Activated naive CD4-positive, alpha-beta T cell treated with anti-CD3 and anti-CD28 coated beads, Interleukin-2, amount 50 U/mL, for 16 hours (primary cell): ENCODE results near the gene PAQR5.
"Not testable (repeated sequence)": the region's sequence is repeated elsewhere in the genome, so short reads cannot be mapped to it uniquely, and the experiment has no call there.

Source experiments
- DNase-seq: peaks from one replicate; pipeline ENCODE4 v3.0.0-alpha.2; 2020

PAQR5 gene

GRCh38 chr15:69358850-69359249, 60.1 kb downstream of the PAQR5 start:
- DNase-seq = no peak

DNA sequence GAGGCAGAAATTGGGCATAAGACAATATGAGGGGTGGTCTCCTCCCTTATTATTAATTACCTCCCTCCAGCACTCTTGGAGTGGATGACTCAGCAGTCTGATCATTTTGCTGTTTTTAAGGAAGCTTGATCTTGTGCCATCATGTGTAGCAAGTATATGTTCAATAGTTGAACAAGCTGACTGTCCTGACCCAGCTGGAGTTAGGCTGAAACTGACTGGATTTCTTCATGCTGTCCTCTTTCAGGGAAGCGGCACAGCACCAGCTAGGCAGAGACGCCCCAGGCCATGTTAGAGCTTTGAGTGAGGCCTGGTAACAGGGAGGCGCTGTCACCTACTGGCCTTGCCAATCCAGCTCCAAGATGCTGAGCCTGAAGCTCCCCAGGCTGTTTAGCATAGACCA, 61.0 kb downstream of the PAQR5 start:
- no peak for DNase-seq

- no peak for DNase-seq
Measured at GRCh38 chr15:69360642-69361041, 61.9 kb downstream of the PAQR5 start.

- no peak for DNase-seq
Measured at GRCh38 chr15:69367236-69367635, 68.5 kb downstream of the PAQR5 start.

DNA sequence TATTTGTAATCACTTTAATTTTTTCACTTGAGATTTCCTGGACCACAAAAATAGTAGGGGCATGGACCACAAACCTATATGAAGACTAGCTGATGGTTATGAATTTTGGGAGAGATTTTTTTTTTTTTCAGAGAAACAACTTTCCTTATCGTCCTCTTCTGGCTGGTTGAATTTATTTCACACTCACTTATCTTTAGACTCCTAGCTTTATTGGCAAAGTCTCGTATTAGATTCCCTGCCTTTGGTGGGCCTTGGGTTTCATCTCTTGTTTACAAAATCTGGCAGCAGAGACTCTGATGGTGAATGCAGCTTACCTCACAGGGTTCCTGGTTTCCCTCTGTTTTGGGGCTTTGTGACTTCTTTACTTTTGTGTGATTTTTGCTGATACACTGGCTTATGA, 70.9 kb downstream of the PAQR5 start:
- no peak for DNase-seq

- DNase-seq = no peak
Measured at GRCh38 chr15:69373406-69373805, 74.7 kb downstream of the PAQR5 start.

GRCh38 chr15:69375151-69375790, 76.6 kb downstream of the PAQR5 start:
- no peak for DNase-seq

GRCh38 chr15:69377216-69377970, 78.7 kb downstream of the PAQR5 start:
- DNase-seq = no peak

GRCh38 chr15:69380100-69380725, 81.5 kb downstream of the PAQR5 start:
- DNase-seq = no peak

DNA sequence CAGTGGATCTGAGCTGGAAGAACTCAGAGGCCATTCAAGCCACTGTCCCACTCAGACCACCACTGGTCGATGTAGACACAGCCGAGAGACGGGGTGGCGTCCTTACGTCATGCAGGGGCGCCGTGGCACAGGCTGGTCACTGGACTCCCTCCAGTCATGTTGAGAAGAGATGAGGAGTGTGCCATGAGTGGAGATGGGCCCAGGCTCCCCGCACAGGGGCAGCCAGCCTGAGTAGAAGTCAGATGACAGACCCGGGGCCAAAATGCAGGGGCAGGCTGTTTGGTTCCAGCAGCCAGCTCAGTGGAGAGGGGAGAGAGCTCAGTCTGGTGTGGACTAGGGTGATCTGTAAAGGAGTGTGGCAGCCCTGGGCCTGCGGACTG, 82.0 kb downstream of the PAQR5 start:
- DNase-seq = no peak

DNA sequence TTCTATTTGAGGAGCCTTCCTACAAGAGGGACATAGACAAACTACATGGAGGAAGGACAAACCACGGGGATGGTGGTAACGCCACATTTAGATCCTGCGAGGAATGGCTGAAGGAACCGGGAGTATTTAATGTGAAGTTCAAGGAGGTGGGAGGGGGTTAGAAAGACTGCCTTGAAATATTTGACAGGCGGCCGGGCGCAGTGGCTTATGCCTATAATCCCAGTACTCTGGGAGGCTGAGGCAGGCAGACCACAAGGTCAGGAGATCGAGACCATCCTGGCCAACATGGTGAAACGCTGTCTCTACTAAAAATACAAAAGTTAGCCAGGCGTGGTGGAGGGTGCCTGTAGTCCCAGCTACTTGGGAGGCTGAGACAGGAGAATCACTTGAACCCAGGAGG, 83.5 kb downstream of the PAQR5 start:
- DNase-seq = not testable (repeated sequence)

GRCh38 chr15:69384066-69384465, 85.4 kb downstream of the PAQR5 start:
- not testable (repeated sequence) for DNase-seq

DNA sequence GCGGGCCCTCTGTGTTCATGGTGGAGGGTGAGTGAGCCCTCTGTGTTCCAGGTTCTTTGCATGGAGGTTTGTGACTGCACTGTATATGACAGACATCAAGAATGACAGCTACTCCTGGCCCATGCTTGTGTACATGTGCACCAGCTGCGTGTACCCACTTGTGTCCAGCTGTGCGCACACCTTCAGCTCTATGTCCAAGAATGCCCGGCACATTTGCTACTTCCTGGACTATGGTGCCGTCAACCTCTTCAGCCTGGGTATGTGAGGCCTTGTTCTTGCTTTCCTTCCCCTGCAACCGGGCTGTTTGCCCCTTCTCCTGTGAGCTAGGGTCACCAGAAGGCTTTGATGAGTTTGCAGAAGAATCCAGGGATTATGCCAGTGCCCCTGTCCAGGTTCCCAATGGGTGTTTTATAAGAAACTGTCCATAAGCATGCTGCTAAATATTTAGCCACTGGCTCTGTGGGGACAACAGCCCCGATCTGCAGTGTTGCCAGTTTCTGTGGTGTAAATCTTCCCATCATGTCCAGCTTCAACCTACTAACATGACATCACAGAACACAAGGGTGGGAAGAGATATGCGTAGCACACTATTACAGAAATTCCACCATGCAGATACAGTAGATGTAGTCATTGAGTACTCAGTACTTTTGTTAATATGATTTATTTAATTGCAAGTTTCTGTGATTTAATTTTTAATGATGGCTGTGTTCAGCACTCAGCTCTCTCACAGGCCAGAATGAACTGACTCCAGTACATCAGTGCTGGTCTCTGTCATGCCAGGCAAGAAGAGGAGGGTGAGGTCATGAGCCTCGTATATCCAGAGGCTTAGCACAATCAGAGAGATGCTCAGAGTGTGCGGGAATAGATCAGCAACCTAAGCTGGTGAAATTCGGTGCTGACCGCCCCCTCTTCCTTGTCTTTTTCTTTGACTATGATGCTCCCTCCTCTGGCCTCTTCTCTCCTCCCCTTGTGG, 86.2 kb downstream of the PAQR5 start:
- no peak for DNase-seq

DNA sequence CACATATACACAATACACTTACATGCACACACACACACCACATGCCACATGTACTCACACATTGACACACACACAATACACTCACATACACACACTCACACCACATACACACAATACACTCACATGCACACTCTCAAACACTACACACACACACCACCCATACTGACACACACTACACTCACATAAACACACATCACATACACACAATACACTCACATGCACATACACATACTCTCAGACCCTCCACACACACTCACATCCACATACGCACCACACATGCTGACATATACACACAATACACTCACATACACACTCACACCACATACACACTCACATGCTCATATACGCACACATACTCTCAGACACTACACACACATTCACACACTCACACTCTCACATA, 87.1 kb downstream of the PAQR5 start:
- DNase-seq = no peak

DNA sequence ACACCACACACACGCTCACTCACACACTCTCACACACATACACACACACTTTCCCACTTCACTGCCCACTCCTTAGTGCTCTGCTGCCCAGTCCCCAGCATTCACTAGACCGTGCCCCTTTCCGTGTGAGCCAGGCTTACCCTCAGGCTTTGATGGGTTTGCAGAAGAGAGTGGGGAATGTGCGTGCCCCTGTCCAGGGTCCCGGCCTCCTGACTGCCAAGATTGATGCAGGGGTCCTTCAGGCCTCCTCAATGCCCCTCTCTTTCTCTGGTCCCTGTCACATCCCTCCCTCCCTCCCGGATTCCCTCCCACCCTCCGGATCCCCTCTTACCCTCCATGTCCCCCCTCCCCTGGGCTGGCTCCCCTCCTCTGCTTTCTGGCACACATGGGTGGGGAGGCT, 87.6 kb downstream of the PAQR5 start:
- no peak for DNase-seq

DNA sequence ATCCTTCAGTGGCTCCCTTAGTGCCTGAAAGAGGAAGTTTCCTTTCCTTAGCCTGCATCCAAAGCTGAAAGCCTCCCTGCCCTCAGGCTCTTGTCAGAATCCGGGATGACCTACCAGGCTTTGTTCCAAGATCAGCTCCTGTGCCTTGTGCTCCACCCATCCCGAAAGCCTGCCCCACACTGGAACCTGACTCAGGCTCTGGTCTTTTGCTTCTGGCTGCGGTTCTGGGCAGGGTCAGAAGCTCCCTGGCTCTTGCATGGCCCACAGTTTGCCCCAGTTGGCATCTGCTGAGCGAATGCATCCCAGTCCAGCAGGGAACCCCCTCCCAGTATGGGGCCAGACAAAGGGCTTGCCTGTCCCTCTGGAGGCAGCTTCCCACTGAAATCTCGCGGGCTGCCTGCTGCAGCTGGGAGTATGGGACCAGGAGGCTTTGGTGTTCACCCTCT, 89.6 kb downstream of the PAQR5 start:
- no peak for DNase-seq

DNA sequence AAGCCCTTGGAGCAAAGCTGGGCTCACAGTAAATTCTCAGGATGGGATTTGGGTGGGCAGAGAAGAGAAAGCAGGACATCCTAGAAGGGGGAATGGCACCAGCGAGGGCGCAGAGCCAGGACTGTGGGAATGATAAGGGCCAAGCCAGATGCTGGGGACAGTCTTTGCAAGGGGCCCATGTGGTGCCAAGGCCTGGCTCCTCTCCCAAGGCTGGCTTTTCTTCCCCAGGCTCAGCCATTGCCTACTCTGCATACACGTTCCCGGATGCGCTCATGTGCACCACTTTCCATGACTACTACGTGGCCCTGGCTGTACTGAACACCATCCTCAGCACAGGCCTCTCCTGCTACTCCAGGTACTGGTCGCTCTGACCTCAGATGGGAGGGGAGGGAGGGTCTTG, 90.7 kb downstream of the PAQR5 start:
- DNase-seq = no peak

DNA sequence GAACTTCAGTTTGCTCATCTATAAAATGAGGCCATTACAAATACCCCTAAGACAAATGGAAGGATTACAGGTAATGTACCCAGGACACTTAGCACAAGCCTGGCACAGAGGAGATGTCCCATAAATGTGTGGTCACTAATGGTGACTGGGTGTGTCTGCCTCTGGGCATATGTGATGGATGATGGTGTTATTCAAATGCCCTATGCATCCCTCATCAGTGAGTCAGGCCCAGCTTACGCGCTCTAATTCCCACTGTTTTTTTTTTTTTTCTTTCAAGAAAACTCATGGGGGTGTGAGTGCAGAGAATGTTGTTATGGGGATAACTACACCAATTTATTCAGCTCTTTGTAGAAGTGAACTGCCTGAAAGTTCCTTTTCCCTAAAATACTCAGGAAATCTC, 91.9 kb downstream of the PAQR5 start:
- DNase-seq = no peak

GRCh38 chr15:69391046-69391757, 92.5 kb downstream of the PAQR5 start:
- DNase-seq = no peak

DNA sequence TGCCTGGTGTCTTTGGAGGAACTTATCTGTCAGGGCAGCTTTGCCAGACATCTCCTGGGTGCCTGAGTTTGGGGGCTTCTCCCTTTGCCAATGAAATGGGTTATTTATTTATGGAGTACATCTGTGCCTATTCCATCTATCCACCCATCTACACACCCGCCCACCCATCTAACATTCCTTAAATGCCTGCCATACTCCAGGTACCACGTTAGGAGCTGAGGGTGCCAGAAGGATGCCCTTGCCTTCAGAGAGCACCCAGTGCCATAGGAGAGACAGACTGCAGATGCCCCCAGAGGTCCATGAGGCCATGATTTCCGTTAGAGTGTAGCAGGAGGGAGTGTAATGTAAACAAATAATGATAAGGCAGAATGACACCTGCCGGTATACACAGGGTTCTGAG, 93.6 kb downstream of the PAQR5 start:
- DNase-seq = no peak

GRCh38 chr15:69393831-69394491, 95.2 kb downstream of the PAQR5 start:
- no peak for DNase-seq
